Stimulated activated CD8-positive, alpha-beta memory T cell treated with anti-CD3 and anti-CD28 coated beads, Interleukin-7, amount 100 ng/mL, for 48 hours (primary cell): ENCODE measurements around the gene COX6A1.
A peak's percentile ranks its signal among the peaks of the same experiment; 100 is the strongest.

Experiments
- DNase-seq, 2 donors: peaks; one replicate each; pipeline ENCODE4 v3.0.0-alpha.2; 2020; ENCODE audit warnings: low read depth in 1 of 2; ENCODE audit errors: extremely low read depth in 1 of 2

COX6A1 gene

GRCh38 chr12:120437735-120438494 is at the start of gene COX6A1:
COX6A1 (plus strand) TSS chr12:120438113; CDS start chr12:120438127, 14 bp downstream.
- DNase-seq = peak; percentile 95 to 100

GRCh38 chr12:120388691-120389481 is 49.0 kb upstream of the COX6A1 start:
- no peak for DNase-seq

- no peak for DNase-seq
Measured at GRCh38 chr12:120390540-120391120, 47.3 kb upstream of the COX6A1 start.

GRCh38 chr12:120394483-120395367 is 43.2 kb upstream of the COX6A1 start:
- DNase-seq = no peak

- no peak for DNase-seq
Measured at GRCh38 chr12:120397824-120398540, 39.9 kb upstream of the COX6A1 start.

- DNase-seq = no peak
Measured at GRCh38 chr12:120399531-120399930, 38.4 kb upstream of the COX6A1 start.

- DNase-seq = no peak
Measured at GRCh38 chr12:120402217-120402616, 35.7 kb upstream of the COX6A1 start.

GRCh38 chr12:120403869-120404268 is 34.0 kb upstream of the COX6A1 start:
- no peak for DNase-seq

- DNase-seq = no peak
Measured at GRCh38 chr12:120404271-120404670, 33.6 kb upstream of the COX6A1 start.

- DNase-seq = no peak
Measured at GRCh38 chr12:120406069-120406468, 31.8 kb upstream of the COX6A1 start.

- no peak for DNase-seq
Measured at GRCh38 chr12:120406553-120406952, 31.4 kb upstream of the COX6A1 start.

- no peak for DNase-seq
Measured at GRCh38 chr12:120408771-120409170, 29.1 kb upstream of the COX6A1 start.

GRCh38 chr12:120412421-120412820 is 25.5 kb upstream of the COX6A1 start:
- DNase-seq = no peak

GRCh38 chr12:120413901-120414695 is 23.8 kb upstream of the COX6A1 start:
- no peak for DNase-seq

GRCh38 chr12:120416490-120417216 is 21.3 kb upstream of the COX6A1 start:
- DNase-seq = no peak

- no peak for DNase-seq
Measured at GRCh38 chr12:120417917-120418580, 19.9 kb upstream of the COX6A1 start.

GRCh38 chr12:120421701-120422100 is 16.2 kb upstream of the COX6A1 start:
- no peak for DNase-seq

GRCh38 chr12:120422892-120423456 is 14.9 kb upstream of the COX6A1 start:
- no peak for DNase-seq
